BJ (cell line): ENCODE data around the gene EPB41L4A. TPM values are rescaled to one million over a fixed set of nuclear protein-coding genes. Genes with fewer than 3 reads are reported as not detected.

Source experiments
- CTCF ChIA-PET: fragments of 350-600 bp; formaldehyde crosslinking; extraction: SDS; loops from one replicate; lab custom pipeline; 2021; ENCODE audit warnings: antibody characterized with exemption, inconsistent platforms; lab: Yijun Ruan, JAX
- POLR2A ChIA-PET: fragments of 300-600 bp; sonication (Branson Sonifier 250); formaldehyde crosslinking; extraction: SDS; loops from one replicate; lab custom pipeline; 2021; ENCODE audit warnings: antibody characterized with exemption; lab: Charles Lee
- DNase-seq: peaks from one replicate; pipeline ENCODE4 v3.0.0-alpha.2; 2011; ENCODE audit warnings: low read depth
- H3K27me3 ChIP-seq: 2 replicates; pipeline ENCODE4 v1.6.0; 2011; ENCODE audit warnings: low read length; ENCODE audit not compliant: control insufficient read depth, insufficient read depth
- H3K36me3 ChIP-seq: 2 replicates; pipeline ENCODE4 v1.5.1; 2011; ENCODE audit warnings: low read length; ENCODE audit not compliant: control insufficient read depth, insufficient read depth
- H3K4me3 ChIP-seq: 2 replicates; pipeline ENCODE4 v1.5.1; 2011; ENCODE audit warnings: low read depth, mild to moderate bottlenecking, control low read depth, low read length
- polyA plus RNA-seq: library from polyadenylated mRNA; depleted of rRNA; stranded (reverse); fragments of >200 nt; gene quantifications from 2 replicates; pipeline ENCODE4 v1.2.3, GENCODE V29; 2011
- TF ChIP-seq, protein P1 (sequence below): IDR thresholded peaks from 2 replicates; pipeline ENCODE4 v1.5.1; 2011; ENCODE audit warnings: low read depth, mild to moderate bottlenecking, control low read depth, inconsistent platforms, low read length, moderate library complexity; ENCODE audit not compliant: insufficient read depth

EPB41L4A gene
- polyA plus RNA-seq, 1 experiment, result 0.04 TPM

DNA sequence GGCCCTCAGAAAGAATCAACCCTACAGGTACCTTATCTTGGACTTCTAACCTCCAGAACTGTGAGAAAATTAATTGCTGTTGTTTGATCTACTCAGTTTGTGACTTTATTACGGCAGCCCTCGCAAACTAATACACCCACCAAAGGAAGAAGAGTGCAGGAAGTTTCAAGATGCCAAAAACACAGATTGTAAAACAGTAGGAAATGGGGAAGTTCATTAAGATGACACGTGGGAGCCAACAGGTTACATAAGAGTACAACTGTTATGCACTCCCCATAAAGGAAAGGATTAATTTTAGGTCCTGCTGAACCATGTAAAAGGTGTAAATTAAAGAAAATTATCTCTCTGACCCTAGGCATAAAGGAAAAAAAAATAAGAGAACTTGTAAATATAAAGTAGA is 294.3 kb downstream of the EPB41L4A start:
- ChIA-PET CTCF (no interaction called here), POLR2A (no interaction called here)
- TF ChIP-seq, protein P1, sequence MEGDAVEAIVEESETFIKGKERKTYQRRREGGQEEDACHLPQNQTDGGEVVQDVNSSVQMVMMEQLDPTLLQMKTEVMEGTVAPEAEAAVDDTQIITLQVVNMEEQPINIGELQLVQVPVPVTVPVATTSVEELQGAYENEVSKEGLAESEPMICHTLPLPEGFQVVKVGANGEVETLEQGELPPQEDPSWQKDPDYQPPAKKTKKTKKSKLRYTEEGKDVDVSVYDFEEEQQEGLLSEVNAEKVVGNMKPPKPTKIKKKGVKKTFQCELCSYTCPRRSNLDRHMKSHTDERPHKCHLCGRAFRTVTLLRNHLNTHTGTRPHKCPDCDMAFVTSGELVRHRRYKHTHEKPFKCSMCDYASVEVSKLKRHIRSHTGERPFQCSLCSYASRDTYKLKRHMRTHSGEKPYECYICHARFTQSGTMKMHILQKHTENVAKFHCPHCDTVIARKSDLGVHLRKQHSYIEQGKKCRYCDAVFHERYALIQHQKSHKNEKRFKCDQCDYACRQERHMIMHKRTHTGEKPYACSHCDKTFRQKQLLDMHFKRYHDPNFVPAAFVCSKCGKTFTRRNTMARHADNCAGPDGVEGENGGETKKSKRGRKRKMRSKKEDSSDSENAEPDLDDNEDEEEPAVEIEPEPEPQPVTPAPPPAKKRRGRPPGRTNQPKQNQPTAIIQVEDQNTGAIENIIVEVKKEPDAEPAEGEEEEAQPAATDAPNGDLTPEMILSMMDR, result no peak
- H3K36me3 ChIP-seq, result no peaks in the 10 kb centered on the region
- H3K27me3 ChIP-seq, result no peaks in the 10 kb centered on the region
- no peak overlapping the region for H3K4me3 ChIP-seq
- no peak for DNase-seq

DNA sequence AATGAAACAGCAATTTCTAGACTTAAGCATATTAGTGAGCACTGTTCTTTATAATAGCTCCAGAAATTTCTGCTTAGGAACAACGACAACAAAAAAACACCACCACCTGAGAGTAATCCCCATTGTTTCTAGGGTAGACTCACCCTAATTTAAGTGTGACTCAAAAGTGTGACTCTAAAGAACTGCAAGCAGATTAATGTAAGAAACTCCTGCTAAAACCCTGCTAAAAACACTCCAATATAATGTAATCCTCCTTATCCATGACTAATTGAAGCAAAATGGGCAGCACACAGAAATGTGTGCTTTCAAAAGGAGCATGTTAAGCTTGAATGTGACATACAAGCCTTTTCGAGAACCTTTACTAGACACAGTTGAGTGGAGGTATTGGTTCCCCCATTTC is 296.0 kb downstream of the EPB41L4A start:
- POLR2A ChIA-PET, result no interaction called here
- TF ChIP-seq, protein P1, result no peak
- no peak overlapping the region for H3K4me3 ChIP-seq
- H3K27me3 ChIP-seq, result no peaks in the 10 kb centered on the region
- no peak for DNase-seq
- no peaks in the 10 kb centered on the region for H3K36me3 ChIP-seq
- CTCF ChIA-PET, result no interaction called here

DNA sequence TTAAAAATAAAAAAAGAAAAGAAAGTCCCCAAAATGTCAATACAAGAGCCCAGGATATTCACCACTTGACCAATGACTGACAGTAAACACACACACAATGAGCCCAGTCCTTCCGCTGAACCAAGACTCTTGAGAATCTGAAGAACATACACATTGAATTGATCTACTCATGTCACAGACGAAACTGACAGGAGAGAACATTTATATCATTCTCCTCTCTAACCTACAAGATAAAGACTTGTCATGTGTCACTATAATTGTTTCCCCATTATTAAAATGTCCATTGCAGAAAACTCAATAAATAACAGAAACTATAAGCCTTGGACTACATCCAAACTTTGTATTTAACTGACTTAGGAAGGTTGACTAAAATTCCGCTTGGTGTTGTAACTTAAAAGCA is 296.7 kb downstream of the EPB41L4A start:
- H3K27me3 ChIP-seq, result no peaks in the 10 kb centered on the region
- ChIA-PET CTCF (interaction anchor here (1.1 kb wide), 1 partner anchor 572 kb away, joined by 3 read pairs; no protein-coding TSS in a partner anchor), POLR2A (no interaction called here)
- no peaks in the 10 kb centered on the region for H3K36me3 ChIP-seq
- TF ChIP-seq, protein P1, result no peak
- H3K4me3 ChIP-seq, result no peak overlapping the region
- no peak for DNase-seq

DNA sequence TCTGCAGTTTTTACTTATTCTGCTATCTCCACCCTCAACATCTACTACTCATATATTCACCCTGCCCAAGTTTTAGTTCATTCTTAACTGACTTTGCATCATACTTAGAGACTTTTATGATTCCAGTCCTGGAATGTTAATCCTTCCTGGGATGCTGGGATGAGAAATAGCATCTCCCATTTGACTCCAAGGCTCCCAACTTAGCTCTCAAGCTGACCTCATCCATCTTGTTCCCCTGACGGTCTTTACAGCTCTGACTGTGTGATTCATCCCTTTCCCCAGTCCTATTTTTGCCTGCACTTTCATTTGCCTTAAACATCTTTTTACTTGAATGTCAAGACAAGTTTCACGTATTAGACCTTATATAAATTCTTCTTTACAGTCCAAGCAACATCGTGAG is 297.8 kb downstream of the EPB41L4A start:
- ChIA-PET POLR2A (no interaction called here), CTCF (interaction anchor here (1.1 kb wide), 1 partner anchor 571 kb away, joined by 3 read pairs; no protein-coding TSS in a partner anchor)
- Histone ChIP-seq H3K27me3 (no peaks in the 10 kb centered on the region), H3K36me3 (no peaks in the 10 kb centered on the region), H3K4me3 (no peak overlapping the region)
- DNase-seq, result no peak
- TF ChIP-seq, protein P1, result no peak

DNA sequence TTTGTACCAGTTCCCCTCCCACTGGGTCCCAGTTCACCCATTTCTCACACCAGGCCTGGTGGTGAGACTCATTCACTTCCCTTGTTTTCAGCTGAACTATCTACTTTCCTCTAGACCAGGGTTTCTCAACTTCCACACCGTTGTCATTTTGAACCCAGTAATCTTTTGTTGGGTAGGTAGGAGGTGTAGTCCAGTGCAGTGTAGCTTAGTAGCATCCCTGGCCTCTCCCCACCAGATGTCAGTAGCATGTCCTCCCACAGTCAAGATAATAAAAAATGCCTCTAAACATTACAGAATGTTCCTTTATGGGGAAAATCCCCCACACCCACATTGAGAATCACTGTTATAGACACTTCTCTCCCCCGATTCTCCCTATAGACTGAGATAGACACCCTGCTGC is 299.1 kb downstream of the EPB41L4A start:
- TF ChIP-seq, protein P1, result no peak
- Histone ChIP-seq H3K4me3 (no peak overlapping the region), H3K27me3 (no peaks in the 10 kb centered on the region), H3K36me3 (no peaks in the 10 kb centered on the region)
- CTCF ChIA-PET, result interaction anchor here (1.1 to 1.5 kb wide), 2 partner anchors 9 to 123 kb away, joined by 3 read pairs; no protein-coding TSS in a partner anchor
- POLR2A ChIA-PET, result no interaction called here
- DNase-seq, result no peak
